Upper lobe of left lung (tissue), 6 donors: ENCODE results near the gene VEGFB. TPM values are rescaled to one million over a fixed set of nuclear protein-coding genes. Genes with fewer than 3 reads are reported as not detected.
A peak's percentile ranks its signal among the peaks of the same experiment; 100 is the strongest.

Experiments used
- ATAC-seq, 2 donors: fragments of 200-7000 bp; cut with Tn5 transposase; one replicate each; pipeline ENCODE4 v1.9.1; 2022; ENCODE audit warnings: mild to moderate bottlenecking in 2 of 2, moderate library complexity in 2 of 2; ENCODE audit not compliant: low FRiP score in 2 of 2
- DNase-seq, 2 donors: peaks; one replicate each; pipeline ENCODE4 v3.0.0-alpha.2; 2019 to 2020
- H3K27ac ChIP-seq, 4 donors: fragments of 200-600 bp; sonication (generic); one replicate each; pipeline ENCODE4 v1.5.1; 2016 to 2019
- H3K27me3 ChIP-seq, 4 donors: fragments of 200-600 bp; sonication (generic); one replicate each; pipeline ENCODE4 v1.5.1; 2017 to 2019
- H3K36me3 ChIP-seq, 4 donors: fragments of 200-600 bp; sonication (generic); one replicate each; pipeline ENCODE4 v1.5.1; 2016 to 2019
- H3K4me1 ChIP-seq, 4 donors: fragments of 200-600 bp; sonication (generic); one replicate each; pipeline ENCODE4 v1.5.1; 2018 to 2019
- H3K4me3 ChIP-seq, 4 donors: fragments of 200-600 bp; sonication (generic); one replicate each; pipeline ENCODE4 v1.5.1; 2017 to 2019; ENCODE audit warnings: mild to moderate bottlenecking in 2 of 4, moderate library complexity in 1 of 4
- H3K9me3 ChIP-seq, 4 donors: fragments of 200-600 bp; sonication (generic); one replicate each; pipeline ENCODE4 v1.5.1; 2018 to 2019
- EP300 ChIP-seq, 4 donors: sonication (generic); formaldehyde crosslinking; IDR thresholded peaks; one replicate each; pipeline ENCODE4 v1.5.1; 2017; ENCODE audit warnings: antibody characterized with exemption in 4 of 4, control low read depth in 2 of 4
- POLR2A ChIP-seq, 4 donors: fragments of 450-650 bp; IDR thresholded peaks; one replicate each; pipeline ENCODE4 v1.5.1; 2016 to 2017; ENCODE audit warnings: antibody characterized with exemption in 4 of 4, mild to moderate bottlenecking in 2 of 4
- POLR2AphosphoS5 ChIP-seq, 2 donors: sonication (generic); formaldehyde crosslinking; IDR thresholded peaks; one replicate each; pipeline ENCODE4 v1.5.1; 2017; ENCODE audit warnings: antibody characterized with exemption in 2 of 2
- WGBS, 2 donors: methylation state at CpG; one replicate each; pipeline ENCODE4 v1.1.5; 2017 to 2018; 5-methylcytosine and 5-hydroxymethylcytosine counted together
- total RNA-seq, 6 donors: library from RNA; depleted of rRNA in 4 of 6; stranded (reverse); fragments of >200 nt in 4 of 6; gene quantifications; one replicate each; pipeline versions ENCODE4 v1.1.0 to v1.2.1, GENCODE V29; 2016 to 2021
- TF ChIP-seq, protein P1 (sequence below), 6 experiments: fragments of 450-650 bp in 4 of 6; fragments of 200-600 bp in 2 of 6; sonication (generic) in 2 of 6; IDR thresholded peaks; one replicate each; pipeline ENCODE4 v1.5.1; 2016 to 2019; ENCODE audit warnings: antibody characterized with exemption in 6 of 6
- donor health status: DM: no; HTN: no; CAD: no; lungs with moderate emphysema.
- donor health status: DM: no; HTN: yes; CAD: no; lungs with severe emphysema.

VEGFB gene
- total RNA-seq, 6 donors from 2014 or later, result 25.1 to 171 (median 124) TPM

DNA sequence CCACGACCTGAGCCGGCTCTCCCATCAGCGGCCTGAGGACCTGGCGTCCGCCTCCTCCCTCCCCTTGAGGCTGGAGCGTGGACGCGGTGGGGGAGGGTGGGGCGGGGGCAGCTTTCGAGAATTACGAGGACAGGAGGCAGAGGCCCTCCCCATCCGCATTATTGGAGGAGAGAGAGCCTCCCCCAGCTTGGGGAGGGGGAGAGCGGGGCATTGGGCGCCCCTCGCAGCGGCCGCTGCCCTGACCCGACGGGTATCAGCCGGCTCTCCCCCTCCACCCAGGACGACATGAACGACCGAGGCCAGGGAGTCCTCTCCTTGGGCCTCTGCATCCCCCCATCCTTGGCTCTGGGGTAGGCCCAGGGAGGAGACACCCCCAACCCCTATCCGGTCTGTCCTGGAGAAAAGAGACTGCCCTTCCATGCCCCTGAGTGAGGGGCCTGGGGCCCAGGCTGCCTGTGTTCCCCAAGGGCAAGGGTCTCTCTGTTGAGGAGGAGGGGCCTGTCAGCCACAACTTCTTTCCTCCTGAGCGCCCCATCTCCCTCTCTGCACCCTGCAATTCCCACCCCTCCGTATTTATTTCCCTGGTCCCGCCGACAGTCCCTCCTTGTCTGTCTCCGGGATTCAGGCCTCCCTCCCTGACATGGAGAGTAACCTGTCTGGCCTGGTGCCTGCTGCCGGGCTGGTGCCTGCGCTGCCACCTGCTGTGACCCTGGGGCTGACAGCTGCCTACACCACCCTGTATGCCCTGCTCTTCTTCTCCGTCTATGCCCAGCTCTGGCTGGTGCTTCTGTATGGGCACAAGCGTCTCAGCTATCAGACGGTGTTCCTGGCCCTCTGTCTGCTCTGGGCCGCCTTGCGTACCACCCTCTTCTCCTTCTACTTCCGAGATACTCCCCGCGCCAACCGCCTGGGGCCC, 51.8 kb downstream of the VEGFB start:
- peaks cover 18 to 34% (median 27%) of the 10 kb centered on the region in 4 donors for H3K4me1 ChIP-seq
- H3K27me3 ChIP-seq, result peaks cover 0 to 5% (median 3%) of the 10 kb centered on the region in 4 donors
- H3K4me3 ChIP-seq, result peak overlapping the region; percentile 59 to 94 (median 86)
- H3K27ac ChIP-seq, result peak overlapping the region; percentile 93 to 99 (median 96)
- DNase-seq (peak in 1 of 2 donors; percentile 46), ATAC-seq (no peak)
- 34 to 51% methylated on average over 21 to 32 of the region's 40 CpGs for WGBS, 2 donors
- peaks cover 0 to 10% (median 8%) of the 10 kb centered on the region in 4 donors for H3K36me3 ChIP-seq
- TF ChIP-seq POLR2AphosphoS5 (IDR thresholded peaks at IDR 0.05) (no peak), EP300 (IDR thresholded peaks at IDR 0.05) (no peak), POLR2A (IDR thresholded peaks at IDR 0.05) (no peak)
- TF ChIP-seq, protein P1, sequence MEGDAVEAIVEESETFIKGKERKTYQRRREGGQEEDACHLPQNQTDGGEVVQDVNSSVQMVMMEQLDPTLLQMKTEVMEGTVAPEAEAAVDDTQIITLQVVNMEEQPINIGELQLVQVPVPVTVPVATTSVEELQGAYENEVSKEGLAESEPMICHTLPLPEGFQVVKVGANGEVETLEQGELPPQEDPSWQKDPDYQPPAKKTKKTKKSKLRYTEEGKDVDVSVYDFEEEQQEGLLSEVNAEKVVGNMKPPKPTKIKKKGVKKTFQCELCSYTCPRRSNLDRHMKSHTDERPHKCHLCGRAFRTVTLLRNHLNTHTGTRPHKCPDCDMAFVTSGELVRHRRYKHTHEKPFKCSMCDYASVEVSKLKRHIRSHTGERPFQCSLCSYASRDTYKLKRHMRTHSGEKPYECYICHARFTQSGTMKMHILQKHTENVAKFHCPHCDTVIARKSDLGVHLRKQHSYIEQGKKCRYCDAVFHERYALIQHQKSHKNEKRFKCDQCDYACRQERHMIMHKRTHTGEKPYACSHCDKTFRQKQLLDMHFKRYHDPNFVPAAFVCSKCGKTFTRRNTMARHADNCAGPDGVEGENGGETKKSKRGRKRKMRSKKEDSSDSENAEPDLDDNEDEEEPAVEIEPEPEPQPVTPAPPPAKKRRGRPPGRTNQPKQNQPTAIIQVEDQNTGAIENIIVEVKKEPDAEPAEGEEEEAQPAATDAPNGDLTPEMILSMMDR (IDR thresholded peaks at IDR 0.05), result no peak
- no peaks in the 10 kb centered on the region for H3K9me3 ChIP-seq

DNA sequence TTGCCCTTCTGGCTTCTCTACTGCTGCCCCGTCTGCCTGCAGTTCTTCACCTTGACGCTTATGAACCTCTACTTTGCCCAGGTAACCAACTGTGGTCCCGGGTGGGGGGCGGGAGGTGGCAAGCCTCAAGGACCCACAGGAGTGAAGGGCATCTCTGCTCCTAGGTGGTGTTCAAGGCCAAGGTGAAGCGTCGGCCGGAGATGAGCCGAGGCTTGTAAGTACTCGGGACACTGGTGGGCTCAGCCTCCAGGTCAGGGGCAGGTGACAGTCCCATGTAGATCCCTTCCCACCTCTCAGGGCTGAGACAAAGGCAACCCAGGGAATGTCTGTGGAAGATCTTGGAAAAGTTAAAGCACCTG, 52.4 kb downstream of the VEGFB start:
- Histone ChIP-seq H3K27ac (no peak overlapping the region), H3K27me3 (peaks cover 0 to 12% (median 10%) of the 10 kb centered on the region in 4 donors), H3K9me3 (no peaks in the 10 kb centered on the region), H3K4me1 (peaks cover 24 to 40% (median 32%) of the 10 kb centered on the region in 4 donors), H3K36me3 (peaks cover 0 to 7% (median 6%) of the 10 kb centered on the region in 4 donors), H3K4me3 (no peak overlapping the region)
- DNase-seq (no peak), ATAC-seq (no peak)
- 87 to 94% methylated on average over 8 to 9 of the region's 9 CpGs for WGBS, 2 donors
- TF ChIP-seq, protein P1 (IDR thresholded peaks at IDR 0.05), result no peak
- TF ChIP-seq POLR2A (IDR thresholded peaks at IDR 0.05) (no peak), POLR2AphosphoS5 (IDR thresholded peaks at IDR 0.05) (no peak), EP300 (IDR thresholded peaks at IDR 0.05) (no peak)

DNA sequence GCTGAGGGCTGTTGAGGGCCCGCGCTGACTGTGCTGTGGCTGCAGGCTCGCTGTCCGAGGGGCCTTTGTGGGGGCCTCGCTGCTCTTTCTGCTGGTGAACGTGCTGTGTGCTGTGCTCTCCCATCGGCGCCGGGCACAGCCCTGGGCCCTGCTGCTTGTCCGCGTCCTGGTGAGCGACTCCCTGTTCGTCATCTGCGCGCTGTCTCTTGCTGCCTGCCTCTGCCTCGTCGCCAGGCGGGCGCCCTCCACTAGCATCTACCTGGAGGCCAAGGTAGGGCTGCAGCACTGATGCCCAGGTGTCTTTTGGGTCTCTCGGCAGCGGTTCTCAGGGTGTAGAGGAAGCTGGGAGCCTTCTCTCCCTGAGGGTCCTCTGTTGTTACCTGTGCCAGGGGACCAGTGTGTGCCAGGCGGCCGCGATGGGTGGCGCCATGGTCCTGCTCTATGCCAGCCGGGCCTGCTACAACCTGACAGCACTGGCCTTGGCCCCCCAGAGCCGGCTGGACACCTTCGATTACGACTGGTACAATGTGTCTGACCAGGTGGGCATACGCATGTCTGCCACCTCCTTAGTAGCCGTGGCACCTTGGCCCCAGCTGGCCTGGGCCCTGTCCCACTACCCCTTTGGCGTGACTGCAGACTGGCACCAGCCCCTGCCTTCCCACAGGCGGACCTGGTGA, 53.4 kb downstream of the VEGFB start:
- H3K36me3 ChIP-seq, result no peaks in the 10 kb centered on the region
- DNase-seq (peak in 1 of 2 donors; percentile 78), ATAC-seq (no peak)
- peaks cover 33 to 49% (median 40%) of the 10 kb centered on the region in 4 donors for H3K4me1 ChIP-seq
- H3K4me3 ChIP-seq, result no peak overlapping the region
- H3K27me3 ChIP-seq, result peaks cover 0 to 22% (median 18%) of the 10 kb centered on the region in 4 donors
- no peak for TF ChIP-seq POLR2A (IDR thresholded peaks at IDR 0.05)
- TF ChIP-seq EP300 (IDR thresholded peaks at IDR 0.05), result no peak
- TF ChIP-seq POLR2AphosphoS5 (IDR thresholded peaks at IDR 0.05), result no peak
- TF ChIP-seq, protein P1 (IDR thresholded peaks at IDR 0.05), result no peak
- no peaks in the 10 kb centered on the region for H3K9me3 ChIP-seq
- no peak overlapping the region for H3K27ac ChIP-seq
- WGBS, 2 donors, result 96 to 98% methylated on average over 16 to 28 of the region's 33 CpGs

DNA sequence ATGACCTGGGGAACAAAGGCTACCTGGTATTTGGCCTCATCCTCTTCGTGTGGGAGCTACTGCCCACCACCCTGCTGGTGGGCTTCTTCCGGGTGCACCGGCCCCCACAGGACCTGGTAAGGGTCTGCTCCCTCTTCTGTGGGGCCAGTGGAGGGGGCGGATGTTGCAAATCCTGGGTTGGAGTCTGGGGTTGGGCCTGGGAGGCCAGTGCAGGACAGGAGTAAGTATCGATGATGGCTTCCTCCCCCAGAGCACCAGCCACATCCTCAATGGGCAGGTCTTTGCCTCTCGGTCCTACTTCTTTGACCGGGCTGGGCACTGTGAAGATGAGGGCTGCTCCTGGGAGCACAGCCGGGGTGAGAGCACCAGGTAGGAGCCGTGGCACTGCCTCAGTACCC, 54.0 kb downstream of the VEGFB start:
- Histone ChIP-seq H3K9me3 (no peaks in the 10 kb centered on the region), H3K27ac (no peak overlapping the region), H3K27me3 (peaks cover 0 to 27% (median 20%) of the 10 kb centered on the region in 4 donors), H3K4me1 (peaks cover 31 to 45% (median 35%) of the 10 kb centered on the region in 4 donors), H3K4me3 (no peak overlapping the region), H3K36me3 (no peaks in the 10 kb centered on the region)
- TF ChIP-seq, protein P1 (IDR thresholded peaks at IDR 0.05), result no peak
- TF ChIP-seq EP300 (IDR thresholded peaks at IDR 0.05) (no peak), POLR2A (IDR thresholded peaks at IDR 0.05) (no peak), POLR2AphosphoS5 (IDR thresholded peaks at IDR 0.05) (no peak)
- 94 to 100% methylated on average over 4 to 9 of the region's 9 CpGs for WGBS, 2 donors
- ATAC-seq, result no peak
- no peak for DNase-seq

Other genes with a start within 250 kb of the VEGFB start
- 10 to 100 TPM; 58.6 to 95.3 (median 72.5) TPM for gene OTUB1, start 248.1 kb upstream of the VEGFB start, total RNA-seq
- gene FLRT1, start 198.7 kb upstream of the VEGFB start, total RNA-seq, result under 1 TPM in 3 of 6 donors, not detected in 3; 0.09 to 0.30 (median 0.15) TPM
- gene MACROD1, start 68.5 kb upstream of the VEGFB start, total RNA-seq, result 10 to 100 TPM; 16.7 to 59.7 (median 33.5) TPM
- gene STIP1, start 48.4 kb upstream of the VEGFB start, total RNA-seq, result 100 to 1,000 TPM in 1 of 6 donors, 10 to 100 TPM in 5; 37.8 to 132 (median 82.6) TPM
- 100 to 1,000 TPM in 3 of 6 donors, 10 to 100 TPM in 3; 33.2 to 119 (median 89.3) TPM for gene FERMT3, start 27.9 kb upstream of the VEGFB start, total RNA-seq
- 10 to 100 TPM; 27.2 to 69.1 (median 35.2) TPM for gene TRPT1, start 8.4 kb upstream of the VEGFB start, total RNA-seq
- gene NUDT22, start 8.3 kb upstream of the VEGFB start, total RNA-seq, result 10 to 100 TPM; 30.3 to 94.3 (median 68.0) TPM
- 10 to 100 TPM; 25.0 to 52.0 (median 39.2) TPM for gene DNAJC4, start 4.0 kb upstream of the VEGFB start, total RNA-seq
- 100 to 1,000 TPM in 1 of 6 donors, 10 to 100 TPM in 5; 40.9 to 132 (median 63.1) TPM for gene FKBP2, start 6.5 kb downstream of the VEGFB start, total RNA-seq
- 100 to 1,000 TPM in 1 of 6 donors, 10 to 100 TPM in 5; 51.4 to 118 (median 60.3) TPM for gene PPP1R14B, start 12.4 kb downstream of the VEGFB start, total RNA-seq
- gene PLCB3, start 16.9 kb downstream of the VEGFB start, total RNA-seq, result 10 to 100 TPM; 19.5 to 55.5 (median 30.3) TPM
- gene BAD, start 50.1 kb downstream of the VEGFB start, total RNA-seq, result 100 to 1,000 TPM in 2 of 6 donors, 10 to 100 TPM in 4; 59.7 to 150 (median 80.1) TPM
- gene GPR137, start 51.3 kb downstream of the VEGFB start, total RNA-seq, result 10 to 100 TPM in 5 of 6 donors, 1 to 10 TPM in 1; 7.3 to 48.1 (median 27.0) TPM
- gene KCNK4, start 56.7 kb downstream of the VEGFB start, total RNA-seq, result under 1 TPM in 3 of 6 donors, not detected in 3; 0.17 to 0.55 (median 0.26) TPM
- 10 to 100 TPM in 1 of 6 donors, 1 to 10 TPM in 1, under 1 TPM in 2, not detected in 2; 0.51 to 62.9 (median 2.5) TPM for gene CATSPERZ, start 65.8 kb downstream of the VEGFB start, total RNA-seq
- gene ESRRA, start 70.9 kb downstream of the VEGFB start, total RNA-seq, result 100 to 1,000 TPM in 1 of 6 donors, 10 to 100 TPM in 5; 42.7 to 109 (median 80.6) TPM
- 100 to 1,000 TPM; 110 to 215 (median 170) TPM for gene TRMT112, start 83.0 kb downstream of the VEGFB start, total RNA-seq
- gene PRDX5, start 83.5 kb downstream of the VEGFB start, total RNA-seq, result 100 to 1,000 TPM; 146 to 493 (median 309) TPM
- 100 to 1,000 TPM in 1 of 6 donors, 10 to 100 TPM in 5; 12.6 to 138 (median 37.2) TPM for gene CCDC88B, start 105.6 kb downstream of the VEGFB start, total RNA-seq
- 10 to 100 TPM; 16.3 to 93.2 (median 46.7) TPM for gene RPS6KA4, start 124.6 kb downstream of the VEGFB start, total RNA-seq